HG02759 (cell line): ENCODE data around the gene INPP4B.

Experiments used
- ATAC-seq: cut with Tn5 transposase; IDR thresholded peaks from one replicate; pipeline ENCODE4 v1.9.1; 2021; ENCODE audit warnings: mild to moderate bottlenecking, moderate library complexity; ENCODE audit not compliant: unreplicated experiment

INPP4B gene

DNA sequence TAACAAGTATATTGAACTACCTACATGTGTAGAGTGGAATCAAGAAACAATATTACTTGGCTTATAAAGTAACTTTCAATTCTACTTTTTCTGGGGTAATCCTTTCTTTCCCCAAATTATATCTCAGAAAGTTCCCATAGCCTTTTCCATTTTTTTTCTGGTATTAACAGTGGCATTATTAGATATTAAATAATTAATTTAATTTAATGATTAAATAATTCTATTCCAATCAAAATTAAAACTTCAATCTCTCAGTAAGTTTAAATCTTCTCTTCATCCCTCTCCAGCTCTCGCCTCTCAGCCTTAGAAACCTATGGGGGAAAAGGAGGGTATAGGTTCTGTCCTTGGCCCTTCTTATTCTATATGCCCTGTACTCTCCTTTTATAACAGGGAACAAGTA lies 262.4 kb downstream of the INPP4B start:
- no peak for ATAC-seq

DNA sequence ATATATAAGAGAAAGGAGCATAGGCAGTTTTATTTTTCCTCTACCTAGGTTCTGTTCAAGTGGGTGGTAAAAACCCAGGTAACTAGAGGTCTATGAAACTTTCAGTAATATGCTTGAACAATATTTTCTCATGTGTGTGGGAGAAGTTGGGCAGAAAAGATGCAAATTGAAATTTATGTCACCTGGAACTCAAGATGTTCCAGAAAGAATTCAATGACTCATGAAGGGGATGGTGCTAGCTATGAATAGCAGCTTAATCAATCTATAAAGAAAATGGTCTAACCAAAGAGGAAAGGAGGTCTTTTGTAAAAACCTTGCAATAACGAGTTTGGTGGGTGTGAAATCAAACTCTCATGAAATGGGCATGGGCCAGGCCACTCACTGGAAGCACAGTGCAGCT lies 263.8 kb downstream of the INPP4B start:
- no peak for ATAC-seq

DNA sequence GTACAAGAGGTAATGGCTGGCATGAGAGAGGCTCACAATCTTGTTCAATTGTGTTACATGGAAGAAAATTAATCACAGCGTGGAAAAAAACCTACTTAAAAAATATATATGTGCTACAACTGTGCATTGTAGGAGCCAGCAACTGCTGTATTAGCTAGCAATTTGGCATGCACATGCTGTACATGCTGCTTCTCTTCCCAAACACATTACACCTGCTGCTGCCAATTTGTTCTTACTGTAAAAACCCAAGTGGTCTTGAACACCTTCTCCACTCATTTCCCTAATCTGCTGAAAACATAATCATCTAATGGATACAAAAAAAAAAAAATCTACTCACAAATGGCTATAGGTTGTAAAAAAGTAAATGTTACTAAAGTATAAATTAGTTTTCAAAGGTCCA lies 264.2 kb downstream of the INPP4B start:
- ATAC-seq: no peak

DNA sequence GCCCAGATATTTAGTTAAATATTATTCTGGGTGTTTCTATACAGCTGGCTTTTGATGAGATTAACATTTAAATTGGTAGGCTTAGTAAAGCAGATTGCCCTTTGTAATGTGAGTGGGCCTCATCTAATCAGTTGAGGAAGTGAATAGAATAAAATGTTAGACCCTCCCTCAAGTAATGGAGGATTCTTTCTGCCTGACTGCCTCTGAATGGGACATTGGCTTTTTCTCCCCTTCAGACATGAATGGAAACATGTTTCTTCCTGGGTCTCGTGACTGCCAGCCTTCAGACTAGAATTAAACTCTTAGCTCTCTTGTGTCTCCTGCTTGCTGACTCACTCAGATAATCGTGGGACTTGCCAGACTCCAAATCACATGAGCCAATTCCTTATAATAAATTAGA lies 266.7 kb downstream of the INPP4B start:
- no peak for ATAC-seq

DNA sequence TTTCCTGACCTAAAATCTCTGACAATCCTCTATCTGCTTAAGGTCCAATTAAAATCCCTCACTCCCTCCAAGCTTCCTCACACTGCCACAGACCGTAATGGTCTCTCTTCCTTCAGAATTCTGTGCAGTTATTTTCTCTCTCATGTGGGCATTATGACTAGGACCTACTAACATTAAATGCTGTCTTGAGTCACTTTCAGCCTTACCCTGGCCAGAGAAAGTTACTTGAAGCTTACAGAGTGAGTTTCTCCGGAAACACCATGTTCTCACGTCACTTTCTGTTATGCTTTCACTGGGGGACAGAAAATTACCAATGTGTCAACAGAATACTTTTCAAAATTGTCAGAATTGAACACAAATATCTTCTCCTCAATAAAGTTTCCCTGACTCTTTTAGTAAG lies 271.8 kb downstream of the INPP4B start:
- peak; percentile 52 for ATAC-seq

DNA sequence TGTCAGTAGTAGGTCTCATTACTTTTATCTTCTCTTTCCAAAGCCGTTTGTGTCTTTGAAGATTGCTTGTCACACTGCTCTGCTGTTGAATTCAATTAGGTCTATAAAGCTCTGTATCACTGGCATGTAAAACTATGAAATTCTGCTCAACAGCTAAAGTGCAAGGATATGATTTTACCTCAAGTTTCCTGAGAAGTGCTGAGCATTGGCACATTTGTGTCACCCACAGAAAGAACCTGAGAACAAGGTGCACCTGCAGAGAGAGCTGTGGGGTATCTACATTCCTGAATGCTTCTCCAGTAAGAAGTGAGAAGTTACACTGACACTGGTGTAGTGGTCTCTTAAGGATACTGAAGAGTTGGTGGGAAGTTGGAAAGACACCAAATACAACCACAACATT lies 274.0 kb downstream of the INPP4B start:
- no peak for ATAC-seq

DNA sequence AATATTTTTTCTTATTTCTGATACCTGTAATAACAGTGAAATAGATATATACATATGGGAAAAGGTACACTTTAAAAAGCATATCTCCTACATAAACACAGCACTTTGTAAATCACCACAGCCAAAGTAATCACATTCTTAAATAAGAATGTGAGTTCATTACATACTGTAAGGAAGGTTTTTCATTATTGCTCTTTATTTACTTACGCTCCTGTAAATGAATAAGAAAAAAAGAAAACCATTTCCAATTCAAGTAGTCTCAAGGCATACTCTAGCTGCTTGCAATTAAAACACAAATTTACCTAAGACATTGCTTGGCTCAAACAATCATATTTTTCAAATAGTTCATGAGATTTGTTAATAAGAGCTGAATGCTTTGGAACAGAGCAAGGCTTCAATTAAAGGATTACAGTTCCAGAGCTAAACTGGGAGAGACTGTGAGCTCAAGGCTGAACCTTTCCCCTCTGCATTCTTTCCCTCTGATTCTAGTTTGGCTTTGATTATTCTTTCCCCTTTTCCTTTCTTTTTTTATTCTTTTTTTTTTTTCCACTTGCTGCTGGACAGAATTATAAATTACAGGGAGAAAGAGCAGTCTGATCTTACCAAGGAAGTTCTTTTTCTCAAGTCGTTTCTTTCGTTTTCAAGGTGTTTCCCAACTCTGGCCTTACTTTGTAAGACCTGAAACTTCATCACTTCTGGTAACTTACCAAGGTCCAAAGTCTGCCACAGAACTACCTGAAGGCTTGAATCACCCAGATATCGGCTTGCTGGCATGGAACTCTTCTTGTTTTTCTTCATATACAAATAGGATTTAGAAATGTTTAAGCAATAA lies 278.3 kb downstream of the INPP4B start:
- no peak for ATAC-seq

DNA sequence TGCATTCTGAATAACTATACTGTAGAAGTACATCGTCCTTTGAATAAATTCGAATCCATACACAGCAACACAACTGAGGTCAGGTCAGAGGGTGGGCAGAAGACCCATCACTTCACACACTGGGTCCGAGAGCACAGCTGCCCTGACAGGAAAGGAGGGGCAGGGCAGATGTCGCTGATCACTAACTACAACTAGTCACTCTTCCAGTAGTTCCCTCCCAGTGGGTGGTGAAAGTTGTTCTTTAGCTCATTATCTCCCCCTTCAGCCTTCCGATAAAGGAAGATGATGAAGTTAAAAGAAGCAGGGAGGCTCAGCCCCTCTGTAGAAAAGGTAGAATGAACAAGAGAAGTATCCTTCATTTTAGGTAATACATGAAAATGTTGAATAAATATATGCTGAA lies 278.9 kb downstream of the INPP4B start:
- no peak for ATAC-seq

DNA sequence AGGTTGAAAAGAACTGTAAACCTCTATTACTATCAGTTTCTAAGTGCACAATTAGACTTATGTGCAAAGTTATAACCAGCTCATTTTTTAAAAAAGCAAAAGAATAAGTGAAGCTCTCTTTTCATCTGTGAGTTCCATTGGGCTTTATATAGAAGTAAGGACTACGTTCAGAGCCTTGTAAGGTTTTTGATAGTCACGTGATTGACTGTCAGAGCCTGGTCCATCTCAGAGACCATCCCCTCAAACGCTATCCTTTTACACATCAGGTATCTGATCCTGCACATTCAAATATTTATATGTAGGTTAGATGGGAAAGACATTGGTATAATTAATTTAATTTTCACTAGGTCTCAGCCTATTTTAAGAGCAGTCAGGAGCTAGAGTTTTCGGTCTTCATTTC lies 279.3 kb downstream of the INPP4B start:
- no peak for ATAC-seq

DNA sequence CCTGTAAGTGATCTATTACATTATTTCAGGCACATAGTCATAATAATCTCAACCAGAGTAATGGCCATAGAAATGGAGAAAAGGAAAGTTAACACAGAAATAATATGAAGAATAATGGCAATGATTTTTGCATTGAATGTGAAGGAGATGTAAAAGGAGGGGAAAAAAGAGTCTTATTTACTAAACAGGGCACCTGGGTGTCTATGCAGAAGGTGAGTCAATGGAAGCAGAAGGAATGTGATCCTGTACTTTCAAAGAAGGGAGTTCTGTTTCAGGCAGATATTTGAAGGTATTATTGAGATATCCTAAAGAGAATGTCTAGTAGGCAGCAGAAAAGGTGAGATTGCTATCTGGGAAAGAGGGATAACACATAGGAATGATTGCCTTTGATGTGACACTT lies 279.9 kb downstream of the INPP4B start:
- ATAC-seq: no peak

DNA sequence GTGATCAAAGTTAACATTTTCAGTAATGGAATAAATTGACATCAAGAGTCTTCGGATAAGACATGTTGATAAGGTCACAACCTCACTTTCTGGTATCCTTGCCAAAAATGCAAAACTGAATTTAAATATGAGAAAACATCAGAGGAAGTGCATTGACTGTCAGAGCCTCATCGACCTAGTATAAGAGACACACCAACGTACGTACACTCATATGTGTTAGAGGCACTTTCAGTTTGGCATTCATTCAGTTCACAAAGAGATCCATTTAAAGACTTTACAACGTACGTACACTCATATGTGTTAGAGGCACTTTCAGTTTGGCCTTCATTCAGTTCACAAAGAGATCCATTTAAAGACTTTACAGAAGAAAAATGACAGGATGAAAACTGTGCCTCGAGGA lies 280.3 kb downstream of the INPP4B start:
- peak; percentile 41 for ATAC-seq

DNA sequence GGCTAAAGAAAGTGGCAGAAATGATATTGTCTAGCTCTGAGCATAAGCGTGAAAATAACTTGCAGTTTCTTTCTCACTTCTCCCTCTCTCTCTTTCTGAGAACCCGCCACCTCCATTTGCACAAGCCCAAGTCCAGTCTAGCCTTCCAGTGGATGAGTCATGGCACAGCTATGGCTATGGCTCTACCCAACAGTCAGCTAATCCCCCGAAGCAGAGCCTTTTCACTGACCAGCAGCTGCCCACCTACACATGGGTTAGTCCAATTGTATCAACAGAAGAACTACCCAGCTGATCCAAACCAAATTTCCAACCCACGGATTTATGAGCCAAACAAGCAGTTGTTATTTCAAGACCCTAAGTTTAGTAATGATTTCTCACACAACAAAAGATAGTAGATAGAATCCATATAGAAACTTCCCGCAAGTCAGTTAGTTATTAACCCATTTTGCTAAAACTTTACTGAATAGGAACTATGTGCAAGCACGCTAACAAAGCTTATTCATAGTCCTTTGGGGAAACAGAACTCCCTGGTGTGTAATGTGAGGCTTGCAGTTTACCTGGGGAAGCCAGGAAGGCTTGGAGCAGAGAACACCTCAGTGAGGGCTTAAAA lies 282.3 kb downstream of the INPP4B start:
- ATAC-seq: peak; percentile 37

DNA sequence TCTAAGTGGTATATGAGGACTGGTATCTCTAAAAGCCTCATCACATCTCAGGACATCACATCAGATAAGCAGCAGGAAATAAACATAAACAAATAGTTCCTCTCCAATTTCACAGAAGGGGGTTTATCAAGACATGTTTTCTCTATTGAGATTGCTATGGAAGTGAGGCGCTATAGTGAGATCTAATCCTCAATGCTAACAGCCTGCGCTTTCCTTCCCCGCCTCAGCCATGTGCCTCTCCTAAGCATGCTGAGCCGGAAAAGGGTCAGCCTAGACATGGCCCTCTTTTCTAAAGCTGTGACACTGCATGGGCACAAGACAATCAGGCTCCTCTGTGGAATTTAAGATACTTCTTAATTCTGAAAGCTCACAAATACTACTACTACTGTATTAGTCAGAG lies 286.1 kb downstream of the INPP4B start:
- ATAC-seq: no peak

DNA sequence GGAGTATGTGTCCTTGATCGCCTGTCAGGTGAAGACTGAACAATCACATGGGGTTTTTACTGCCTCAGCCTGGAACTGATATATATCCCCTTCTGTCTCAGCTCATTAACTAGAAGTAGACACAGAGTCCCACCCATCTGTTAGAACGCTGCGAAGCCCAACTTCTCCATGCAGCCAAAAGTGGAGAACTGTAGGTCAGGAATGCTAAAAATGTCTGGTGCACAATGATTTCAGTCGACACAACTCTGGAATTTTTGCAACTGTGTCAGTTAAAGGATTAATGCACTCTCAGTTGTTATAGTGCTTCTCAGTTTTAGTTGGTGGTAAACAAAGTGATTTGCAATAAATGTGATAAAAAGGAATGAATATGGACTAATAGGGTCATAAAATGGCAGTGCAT lies 287.2 kb downstream of the INPP4B start:
- ATAC-seq: no peak

DNA sequence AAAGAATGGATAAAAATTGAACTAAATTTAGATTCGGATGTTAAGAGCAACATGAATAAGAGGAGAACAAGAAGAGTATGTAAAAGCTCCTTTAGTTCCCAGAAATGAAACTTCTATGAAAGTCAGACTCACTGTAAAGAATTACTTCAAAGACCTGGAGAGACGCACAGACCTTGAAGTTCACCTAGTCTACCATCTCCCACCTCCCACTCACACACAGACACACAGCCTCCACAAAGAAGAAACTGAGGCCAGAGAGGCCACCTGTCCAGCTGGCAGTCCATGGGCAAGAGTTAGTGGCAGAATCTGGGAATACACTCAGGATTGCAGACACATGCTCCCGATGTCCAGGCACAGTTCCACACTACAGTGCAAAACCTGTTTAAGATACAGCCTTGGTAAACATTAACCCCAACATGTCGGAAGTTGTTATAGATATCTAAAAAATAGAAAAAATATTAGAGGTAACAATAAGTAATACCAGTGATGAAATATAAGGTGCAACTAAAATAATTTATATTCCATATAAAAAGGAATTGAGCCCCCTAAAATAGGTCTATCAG lies 288.8 kb downstream of the INPP4B start:
- ATAC-seq: no peak

DNA sequence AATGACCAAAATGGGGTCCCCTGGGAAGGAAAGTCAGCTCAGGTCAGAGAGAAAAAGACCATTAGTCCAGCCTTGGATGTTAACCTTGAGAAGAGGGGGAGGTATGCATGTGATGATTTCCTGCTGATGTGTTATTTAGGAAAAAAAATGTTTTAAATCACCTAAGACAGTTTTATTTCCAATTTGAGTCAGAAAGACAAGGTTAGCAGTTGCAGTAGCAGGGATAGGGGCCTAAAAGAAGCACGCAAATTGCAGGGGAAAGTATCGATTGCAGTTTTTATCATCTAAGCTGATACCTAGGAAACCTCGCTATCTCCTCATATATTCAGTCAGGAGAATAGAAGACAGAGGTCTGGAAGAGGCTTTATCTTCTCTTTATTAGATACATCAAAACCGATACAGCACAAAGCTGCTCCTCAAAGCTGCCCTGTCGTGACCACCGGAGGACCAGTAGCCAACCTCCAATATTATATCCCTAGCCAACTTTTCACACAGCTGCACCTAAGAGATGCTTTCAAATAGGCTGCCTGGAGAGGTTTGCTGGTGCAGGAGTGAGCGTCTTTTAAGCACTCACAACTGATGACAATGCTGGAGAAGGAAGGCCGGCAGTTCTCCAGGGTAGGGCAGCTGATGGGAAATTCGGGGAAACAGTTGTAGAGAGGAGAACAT lies 289.4 kb downstream of the INPP4B start:
- ATAC-seq: no peak

DNA sequence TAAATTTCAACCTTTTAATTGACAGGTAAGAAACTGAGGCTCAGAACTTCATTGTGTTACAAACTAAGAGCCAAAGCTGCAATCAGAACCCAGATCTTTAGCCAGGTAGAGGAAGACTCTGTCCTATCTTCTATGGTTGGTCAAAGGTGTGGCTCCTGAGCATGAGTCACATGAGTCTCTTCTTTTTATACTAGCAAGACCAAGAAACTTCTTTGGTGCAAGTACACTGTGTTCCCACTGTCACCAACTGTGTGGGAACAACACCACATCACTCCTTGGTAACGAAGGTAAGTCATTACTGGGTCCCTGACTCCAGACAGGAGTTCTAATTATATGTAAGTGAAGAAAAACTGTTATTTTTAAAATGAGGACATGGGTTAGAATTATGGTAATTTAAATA lies 290.1 kb downstream of the INPP4B start:
- no peak for ATAC-seq

DNA sequence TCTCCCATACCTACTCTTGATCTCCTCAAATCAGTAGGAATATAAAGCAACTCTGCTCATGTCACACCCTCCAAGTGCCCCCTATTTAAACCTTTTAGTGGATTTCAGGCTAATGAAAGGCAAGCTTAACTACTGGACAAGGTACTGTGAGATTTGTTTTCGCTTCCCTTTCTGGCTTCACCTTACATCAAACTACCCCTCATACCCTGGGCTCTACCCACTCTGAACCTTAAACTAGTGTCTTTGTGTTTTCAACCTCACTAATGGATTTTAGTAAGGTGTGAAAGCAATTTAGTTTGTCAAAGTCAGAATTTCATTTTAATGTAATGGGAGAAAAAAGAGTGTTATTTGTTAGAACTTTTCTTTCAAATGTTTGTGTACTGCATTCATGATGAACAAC lies 291.7 kb downstream of the INPP4B start:
- no peak for ATAC-seq

DNA sequence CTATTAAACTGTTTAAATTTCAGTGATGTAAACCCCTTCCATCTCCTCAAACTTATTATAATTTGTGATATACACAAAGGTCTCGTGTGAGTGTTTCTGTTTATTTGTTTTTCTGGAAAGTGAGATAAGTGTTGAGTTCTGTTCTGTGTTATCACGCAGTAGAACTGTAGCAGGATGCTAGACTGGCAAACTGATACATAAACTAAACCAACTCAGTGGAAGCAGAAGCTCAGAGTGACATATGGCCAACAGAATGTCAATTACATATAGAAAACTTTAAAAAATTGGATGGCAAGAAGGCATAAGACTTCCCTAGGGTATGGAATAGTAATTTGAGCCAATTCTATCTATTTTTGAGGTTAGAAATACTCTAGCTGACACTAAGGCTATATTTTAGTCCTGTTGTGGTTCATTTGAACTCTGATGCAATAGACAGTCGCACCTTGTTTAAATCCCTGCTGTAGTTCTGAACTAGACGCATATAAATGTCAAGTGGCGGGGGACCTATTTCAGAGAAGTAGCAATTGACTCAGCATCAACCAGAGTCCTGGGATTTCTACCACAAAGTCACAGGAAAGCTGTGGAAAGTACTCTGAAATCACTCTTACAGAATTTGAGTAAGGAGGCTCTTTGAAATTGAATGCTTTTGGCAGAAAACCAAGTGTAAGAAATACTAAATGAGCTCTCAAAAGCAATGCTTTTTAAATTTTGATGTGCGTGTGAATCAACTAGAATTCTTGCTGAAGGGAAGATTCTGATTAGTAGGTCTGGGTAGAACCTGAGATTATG lies 294.4 kb downstream of the INPP4B start:
- no peak for ATAC-seq

DNA sequence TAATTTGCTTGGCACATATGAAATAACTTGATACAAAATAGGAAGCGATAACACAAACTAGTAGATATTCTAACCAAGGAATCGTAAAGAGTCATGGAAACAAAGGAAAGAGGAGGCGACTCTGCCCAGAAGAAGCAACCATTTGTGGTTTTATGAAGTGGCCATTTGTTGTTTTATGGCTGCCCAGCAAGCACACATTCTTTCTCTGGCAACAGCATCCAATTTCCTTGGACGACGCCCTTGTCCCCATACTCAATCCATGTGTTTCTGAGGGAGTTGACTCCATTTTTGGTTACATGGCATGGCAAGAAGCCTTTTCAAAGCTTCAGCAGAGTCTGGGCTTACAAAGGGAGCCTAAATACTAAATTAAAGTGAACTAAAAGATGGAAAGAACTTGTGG lies 295.1 kb downstream of the INPP4B start:
- ATAC-seq: no peak
